GM19328 (cell line): Measurements from ENCODE around the gene OR10J1.

Experiments
- ATAC-seq: cut with Tn5 transposase; IDR thresholded peaks from one replicate; pipeline ENCODE4 v1.9.1; 2021; ENCODE audit warnings: mild to moderate bottlenecking, moderate library complexity; ENCODE audit not compliant: unreplicated experiment

OR10J1 gene

GRCh38 chr1:159483501-159483900 is 44.0 kb downstream of the OR10J1 start:
- no peak for ATAC-seq
